Caco-2 (cell line): ENCODE results near the gene FIBP. TPM values are rescaled to one million over a fixed set of nuclear protein-coding genes. Genes with fewer than 3 reads are reported as not detected.
A peak's percentile ranks its signal among the peaks of the same experiment; 100 is the strongest.

Source experiments
- BruUV-seq: library from RNA; stranded (reverse); fragments of 400-500 nt; replicated peaks from 2 replicates; lab custom pipeline; 2021; lab: Mats Ljungman, UMichigan
- CTCF ChIA-PET: fragments of 300-600 bp; sonication (Branson Sonifier 250); formaldehyde crosslinking; loops from one replicate; lab custom pipeline; 2022; ENCODE audit warnings: antibody characterized with exemption; lab: Charles Lee
- POLR2A ChIA-PET: fragments of 300-600 bp; sonication (Branson Sonifier 250); formaldehyde crosslinking; loops from one replicate; lab custom pipeline; 2022; ENCODE audit warnings: antibody characterized with exemption; lab: Charles Lee
- DNase-seq, 2 experiments: peaks; one replicate each; pipeline versions ENCODE4 v3.0.0 to v3.0.0-alpha.2; 2020 to 2022
- H3K27me3 ChIP-seq: replicated peaks from 2 replicates; pipeline ENCODE4 v1.6.0; 2011; ENCODE audit warnings: low read length; ENCODE audit not compliant: control insufficient read depth, insufficient read depth
- H3K36me3 ChIP-seq: 2 replicates; pipeline ENCODE4 v1.5.1; 2011; ENCODE audit warnings: low read length; ENCODE audit not compliant: control insufficient read depth, insufficient read depth
- H3K4me1 ChIP-seq: fragments of 250-450 bp; sonication (Bioruptor Pico); 2 replicates; pipeline ENCODE4 v1.5.1; 2020; ENCODE audit warnings: mild to moderate bottlenecking
- H3K4me3 ChIP-seq: 2 replicates; pipeline ENCODE4 v1.5.1; 2011; ENCODE audit warnings: low read depth, mild to moderate bottlenecking, control low read depth, low read length
- H3K9me3 ChIP-seq: fragments of 250-450 bp; sonication (Bioruptor Pico); 2 replicates; pipeline ENCODE4 v1.5.1; 2020; ENCODE audit warnings: mild to moderate bottlenecking, moderate library complexity
- H3K27ac Mint-ChIP-seq: one replicate; pipeline ENCODE4 v1.8.0; 2022; ENCODE audit warnings: mixed read lengths; ENCODE audit not compliant: unreplicated experiment
- H3K27me3 Mint-ChIP-seq: one replicate; pipeline ENCODE4 v1.8.0; 2022; ENCODE audit warnings: mixed read lengths; ENCODE audit not compliant: insufficient read depth, unreplicated experiment
- H3K36me3 Mint-ChIP-seq: one replicate; pipeline ENCODE4 v1.8.0; 2022; ENCODE audit warnings: mild to moderate bottlenecking, mixed read lengths; ENCODE audit not compliant: insufficient read depth, unreplicated experiment
- H3K4me1 Mint-ChIP-seq: one replicate; pipeline ENCODE4 v1.8.0; 2022; ENCODE audit warnings: low read depth, mixed read lengths; ENCODE audit not compliant: unreplicated experiment
- H3K4me3 Mint-ChIP-seq: one replicate; pipeline ENCODE4 v1.8.0; 2022; ENCODE audit warnings: mild to moderate bottlenecking, moderate library complexity, mixed read lengths; ENCODE audit not compliant: unreplicated experiment
- H3K9me3 Mint-ChIP-seq: one replicate; pipeline ENCODE4 v1.8.0; 2022; ENCODE audit warnings: mixed read lengths; ENCODE audit not compliant: unreplicated experiment
- CTCF ChIP-seq, 2 experiments: fragments of 200-600 bp in 1 of 2; IDR thresholded peaks; 1 replicate in 1 of 2; 2 replicates in 1 of 2; pipeline versions ENCODE4 v1.5.1 to v1.8.0; 2011 to 2022; ENCODE audit warnings: antibody characterized with exemption in 1 of 2, control low read depth in 1 of 2, inconsistent platforms in 1 of 2, low read depth in 1 of 2, low read length in 1 of 2, mild to moderate bottlenecking in 1 of 2, moderate library complexity in 1 of 2; ENCODE audit not compliant: insufficient read depth in 1 of 2, severe bottlenecking in 1 of 2, unreplicated experiment in 1 of 2
- intact Hi-C: fragments of 100-400 bp; cut with micrococcal nuclease; formaldehyde crosslinking; loops from one replicate; pipeline ENCODE4 v1.10.0; 2022; ENCODE audit not compliant: unreplicated experiment
- total RNA-seq: library from RNA; stranded (reverse); gene quantifications from 2 replicates; pipeline ENCODE4 v1.2.3, GENCODE V29; 2022

The FIBP gene
- total RNA-seq, 1 experiment from 2014 or later: 61.5 TPM

DNA sequence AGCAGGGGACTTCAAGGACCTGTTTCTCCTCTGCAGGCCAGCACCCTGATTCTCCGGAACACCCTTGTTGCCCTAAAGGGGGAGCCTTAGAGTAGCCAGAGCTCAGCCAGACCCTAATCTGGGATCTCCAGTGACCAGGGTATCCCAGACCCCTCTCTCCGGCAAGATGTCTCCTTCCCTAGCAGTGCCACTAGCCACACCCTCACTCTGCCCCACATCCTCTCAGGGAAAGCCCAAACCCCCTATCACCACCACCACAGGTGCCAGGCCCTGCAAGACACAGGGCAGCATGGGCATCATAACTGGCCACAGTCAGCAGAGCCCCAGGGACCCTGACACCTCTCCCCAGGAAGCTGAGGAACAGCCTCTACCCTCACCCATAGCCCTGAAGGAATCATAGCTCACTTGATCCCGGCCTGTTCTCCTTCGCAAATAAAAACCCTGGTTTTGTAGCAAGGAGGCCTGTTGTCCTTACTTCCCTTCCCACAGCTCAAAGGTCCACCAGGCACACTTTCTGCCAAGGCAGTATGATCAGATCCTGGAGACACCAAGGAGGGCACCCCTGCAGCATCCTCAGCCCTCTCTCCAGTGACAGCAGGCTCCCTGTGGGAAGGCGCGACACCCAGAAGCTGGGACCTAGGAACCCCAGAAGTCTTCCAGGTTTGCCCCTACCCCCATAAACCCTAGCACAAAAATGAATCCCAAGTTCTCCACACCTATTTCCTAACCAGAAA lies 34.9 kb downstream of the FIBP start:
- BruUV-seq: no TSS peak

DNA sequence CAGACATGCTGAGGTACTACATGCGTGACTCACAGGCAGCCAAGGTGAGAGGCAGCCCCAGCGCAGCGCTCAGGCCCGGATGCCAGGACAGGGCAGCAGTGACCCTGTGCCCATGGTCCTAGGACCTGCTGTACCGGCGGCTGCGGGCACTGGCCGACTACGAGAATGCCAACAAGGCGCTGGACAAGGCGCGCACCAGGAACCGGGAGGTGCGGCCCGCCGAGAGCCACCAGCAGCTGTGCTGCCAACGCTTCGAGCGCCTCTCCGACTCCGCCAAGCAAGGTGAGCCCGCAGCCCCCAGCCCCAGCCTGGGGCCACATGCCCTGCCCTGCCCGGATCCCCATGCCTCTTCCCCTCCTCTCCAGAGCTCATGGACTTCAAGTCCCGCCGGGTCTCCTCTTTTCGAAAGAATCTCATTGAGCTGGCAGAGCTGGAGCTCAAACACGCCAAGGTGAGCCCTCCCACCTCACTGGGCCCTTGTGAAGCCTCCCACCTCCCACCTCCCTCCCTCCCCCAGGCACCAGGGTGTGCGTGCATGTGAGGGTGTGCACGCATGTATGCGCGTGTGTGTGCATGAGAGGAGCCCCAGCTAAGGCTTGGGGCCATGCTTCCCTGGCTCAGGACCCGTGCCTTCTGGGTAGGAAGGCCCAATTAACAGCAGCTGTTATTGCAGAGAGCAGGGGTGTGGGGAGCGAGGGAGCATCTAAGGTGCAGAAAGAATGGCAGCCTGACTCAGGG lies 35.6 kb downstream of the FIBP start:
- Histone ChIP-seq H3K4me3 (no peak overlapping the region), H3K36me3 (peaks cover 12% of the 10 kb centered on the region; the same call in 1 of the 2 replicates), H3K9me3 (0 out of 2 replicates have a peak, but pooled peaks cover 3% of the 10 kb centered on the region), H3K4me1 (peaks cover 25% of the 10 kb centered on the region), H3K27me3 (no peaks in the 10 kb centered on the region)
- DNase-seq: peak in 1 of 2 experiments; percentile 46
- no peak for TF ChIP-seq CTCF (IDR thresholded peaks at IDR 0.05; ENCODE audit: insufficient read depth in 1 of 2, low read depth in 1 of 2, low read length in 1 of 2, severe bottlenecking in 1 of 2, unreplicated experiment in 1 of 2)
- Mint-ChIP-seq H3K9me3 (no peaks in the 10 kb centered on the region), H3K27me3 (no peaks in the 10 kb centered on the region), H3K36me3 (peaks cover 81% of the 10 kb centered on the region), H3K27ac (peak overlapping the region; percentile 65), H3K4me3 (no peak overlapping the region), H3K4me1 (peaks cover 39% of the 10 kb centered on the region)
- CTCF ChIA-PET: interaction anchor here (0.8 to 1.5 kb wide), 4 partner anchors 7 to 36 kb away, joined by 3 to 8 read pairs (median 4); partner anchors contain the start of genes FIBP and MUS81
- POLR2A ChIA-PET: interaction anchor here (0.6 to 1.4 kb wide), 3 partner anchors 35 to 132 kb away, joined by 3 to 7 read pairs (median 3); partner anchors contain the start of genes FIBP and RNASEH2C
- intact Hi-C loops: no loop called here
- BruUV-seq: no TSS peak

More for the DNA sequence above, 34.9 kb downstream of the FIBP start:
- no peak for DNase-seq
- Histone ChIP-seq H3K27me3 (no peaks in the 10 kb centered on the region), H3K9me3 (0 out of 2 replicates have a peak, but pooled peaks cover 3% of the 10 kb centered on the region), H3K4me1 (peaks cover 25% of the 10 kb centered on the region), H3K4me3 (no peak overlapping the region), H3K36me3 (peaks cover 12% of the 10 kb centered on the region; the same call in 1 of the 2 replicates)
- Mint-ChIP-seq H3K4me1 (peaks cover 39% of the 10 kb centered on the region), H3K36me3 (peaks cover 88% of the 10 kb centered on the region), H3K27me3 (no peaks in the 10 kb centered on the region), H3K27ac (peak overlapping the region; percentile 64), H3K4me3 (peak overlapping the region; percentile 68), H3K9me3 (no peaks in the 10 kb centered on the region)
- POLR2A ChIA-PET: interaction anchor here (0.6 to 1.4 kb wide), 2 partner anchors 35 to 133 kb away, joined by 3 to 7 read pairs; partner anchors contain the start of genes FIBP and RNASEH2C
- CTCF ChIA-PET: interaction anchor here (0.6 to 1.4 kb wide), 5 partner anchors 26 to 136 kb away, joined by 3 to 9 read pairs (median 6); partner anchors contain the start of gene FIBP
- peak in 1 of 2 experiments; percentile 16 for TF ChIP-seq CTCF (IDR thresholded peaks at IDR 0.05; ENCODE audit: insufficient read depth in 1 of 2, low read depth in 1 of 2, low read length in 1 of 2, severe bottlenecking in 1 of 2, unreplicated experiment in 1 of 2)
- intact Hi-C loops: no loop called here
